Measurements from ENCODE around the gene ALDH8A1.

The ALDH8A1 gene

GRCh38 chr6:134868812-134869211 lies 81.1 kb downstream of the ALDH8A1 start:
- DNase-seq = no peak

Data from NCI-H510A treated with DMSO at 0.1 percent for 48 hours (cell line).